HEK293 (cell line): ENCODE measurements around the gene STN1.

Source experiments
- AEBP2 ChIP-seq: fragments of 450-650 bp; formaldehyde crosslinking; IDR thresholded peaks from 2 replicates; pipeline ENCODE4 v1.5.1; 2016; ENCODE audit warnings: missing biosample characterization, missing genetic modification characterization, borderline replicate concordance
- HOXC10 ChIP-seq: sonication (generic); formaldehyde crosslinking; IDR thresholded peaks from 2 replicates; pipeline ENCODE4 v1.8.1; 2023; ENCODE audit warnings: mild to moderate bottlenecking, missing genetic modification reagents
- PRDM1 ChIP-seq: fragments of 450-650 bp; formaldehyde crosslinking; IDR thresholded peaks from 2 replicates; pipeline ENCODE4; 2016; ENCODE audit warnings: missing biosample characterization, missing genetic modification characterization
- PRDM2 ChIP-seq: fragments of 450-650 bp; formaldehyde crosslinking; IDR thresholded peaks from 2 replicates; pipeline ENCODE4 v1.5.1; 2016; ENCODE audit warnings: missing biosample characterization, missing genetic modification characterization, borderline replicate concordance
- PRDM4 ChIP-seq: fragments of 450-650 bp; formaldehyde crosslinking; IDR thresholded peaks from 2 replicates; pipeline ENCODE4 v1.5.1; 2017; ENCODE audit warnings: missing biosample characterization, missing genetic modification characterization
- PRDM6 ChIP-seq: fragments of 450-650 bp; formaldehyde crosslinking; IDR thresholded peaks from 2 replicates; pipeline ENCODE4 v1.5.1; 2017; ENCODE audit warnings: missing biosample characterization, missing genetic modification characterization
- SCRT2 ChIP-seq: fragments of 450-650 bp; formaldehyde crosslinking; IDR thresholded peaks from 2 replicates; pipeline ENCODE4 v1.5.1; 2016; ENCODE audit warnings: missing biosample characterization, missing genetic modification characterization
- SP2 ChIP-seq: fragments of 450-650 bp; formaldehyde crosslinking; IDR thresholded peaks from 2 replicates; pipeline ENCODE4 v1.5.1; 2016; ENCODE audit warnings: missing biosample characterization, missing genetic modification characterization
- YY1 ChIP-seq: fragments of 450-650 bp; formaldehyde crosslinking; IDR thresholded peaks from 2 replicates; pipeline ENCODE4 v1.5.1; 2018; ENCODE audit warnings: missing biosample characterization, missing genetic modification characterization
- ZBTB1 ChIP-seq: fragments of 450-650 bp; formaldehyde crosslinking; IDR thresholded peaks from 2 replicates; pipeline ENCODE4 v1.5.1; 2016; ENCODE audit warnings: missing biosample characterization, missing genetic modification characterization
- ZFHX2 ChIP-seq: fragments of 450-650 bp; formaldehyde crosslinking; conservative IDR thresholded peaks from 2 replicates; pipeline ENCODE4 v1.5.1; 2016; ENCODE audit warnings: missing biosample characterization, missing genetic modification characterization
- ZFP3 ChIP-seq: fragments of 450-650 bp; formaldehyde crosslinking; IDR thresholded peaks from 2 replicates; pipeline ENCODE4 v1.5.1; 2016; ENCODE audit warnings: low read depth, missing biosample characterization, missing genetic modification characterization
- ZFP37 ChIP-seq: fragments of 450-650 bp; formaldehyde crosslinking; IDR thresholded peaks from 2 replicates; pipeline ENCODE4 v1.5.1; 2016; ENCODE audit warnings: missing biosample characterization, missing genetic modification characterization
- ZNF10 ChIP-seq: fragments of 450-650 bp; formaldehyde crosslinking; IDR thresholded peaks from 2 replicates; pipeline ENCODE4 v1.5.1; 2017; ENCODE audit warnings: missing biosample characterization, missing genetic modification characterization
- ZNF138 ChIP-seq: fragments of 450-650 bp; formaldehyde crosslinking; IDR thresholded peaks from 2 replicates; pipeline ENCODE4 v1.5.1; 2016; ENCODE audit warnings: missing biosample characterization, missing genetic modification characterization, borderline replicate concordance
- ZNF155 ChIP-seq: fragments of 450-650 bp; formaldehyde crosslinking; IDR thresholded peaks from 2 replicates; pipeline ENCODE4 v1.5.1; 2016; ENCODE audit warnings: missing biosample characterization, missing genetic modification characterization
- ZNF211 ChIP-seq: fragments of 450-650 bp; formaldehyde crosslinking; IDR thresholded peaks from 2 replicates; pipeline ENCODE4 v1.5.1; 2016; ENCODE audit warnings: low read depth, missing biosample characterization, missing genetic modification characterization
- ZNF221 ChIP-seq: fragments of 450-650 bp; formaldehyde crosslinking; IDR thresholded peaks from 2 replicates; pipeline ENCODE4 v1.5.1; 2017; ENCODE audit warnings: missing biosample characterization, missing genetic modification characterization, borderline replicate concordance
- ZNF350 ChIP-seq: fragments of 450-650 bp; formaldehyde crosslinking; IDR thresholded peaks from 2 replicates; pipeline ENCODE4 v1.5.0; 2017; ENCODE audit warnings: missing biosample characterization, mild to moderate bottlenecking, missing genetic modification characterization
- ZNF354C ChIP-seq: fragments of 450-650 bp; formaldehyde crosslinking; IDR thresholded peaks from 2 replicates; pipeline ENCODE4 v1.5.1; 2016; ENCODE audit warnings: missing biosample characterization, missing genetic modification characterization, low read depth, borderline replicate concordance
- ZNF521 ChIP-seq: fragments of 450-650 bp; formaldehyde crosslinking; IDR thresholded peaks from 2 replicates; pipeline ENCODE4 v1.5.1; 2017; ENCODE audit warnings: missing biosample characterization, mild to moderate bottlenecking, missing genetic modification characterization
- ZNF677 ChIP-seq: fragments of 450-650 bp; IDR thresholded peaks from 2 replicates; pipeline ENCODE4 v1.5.0; 2018; ENCODE audit warnings: missing biosample characterization, mild to moderate bottlenecking, missing genetic modification characterization, moderate library complexity
- ZSCAN4 ChIP-seq: fragments of 450-650 bp; formaldehyde crosslinking; IDR thresholded peaks from 2 replicates; pipeline ENCODE4 v1.5.1; 2017; ENCODE audit warnings: missing biosample characterization, missing genetic modification characterization
- TF ChIP-seq, protein P1 (sequence below): fragments of 450-650 bp; formaldehyde crosslinking; IDR thresholded peaks from 2 replicates; pipeline ENCODE4 v1.5.1; 2016; ENCODE audit warnings: missing biosample characterization, missing genetic modification characterization, low read depth

Gene STN1

GRCh38 chr10:103917302-103918052 lies 507 bp downstream of the STN1 start (continued):
- TF ChIP-seq ZNF677 (tag by site-specific recombination) (no peak), ZNF10 (tag by site-specific recombination) (0 out of 2 replicates have a peak, but pooled peaks have one; percentile 23), ZNF350 (tag by site-specific recombination) (no peak), ZNF354C (tag by site-specific recombination) (no peak), ZNF521 (tag by site-specific recombination) (no peak), YY1 (tag by site-specific recombination) (0 out of 2 replicates have a peak, but pooled peaks have one; percentile 39), PRDM1 (tag by site-specific recombination) (no peak), ZNF221 (tag by site-specific recombination) (no peak), ZNF211 (tag by site-specific recombination) (no peak), ZNF138 (tag by site-specific recombination) (no peak), ZSCAN4 (no peak), SCRT2 (peak; percentile 94), ZBTB1 (tag by site-specific recombination) (no peak), HOXC10 (CRISPR knock-in tag) (no peak), PRDM6 (tag by site-specific recombination) (no peak), AEBP2 (tag by site-specific recombination) (no peak), PRDM2 (no peak), ZFP37 (tag by site-specific recombination) (peak; percentile 84), ZNF155 (tag by site-specific recombination) (no peak), ZFP3 (tag by site-specific recombination) (no peak), PRDM4 (tag by site-specific recombination) (0 out of 2 replicates have a peak, but pooled peaks have one; percentile 32), SP2 (no peak), ZFHX2 (tag by site-specific recombination) (peak; percentile 49)
- TF ChIP-seq, protein P1, sequence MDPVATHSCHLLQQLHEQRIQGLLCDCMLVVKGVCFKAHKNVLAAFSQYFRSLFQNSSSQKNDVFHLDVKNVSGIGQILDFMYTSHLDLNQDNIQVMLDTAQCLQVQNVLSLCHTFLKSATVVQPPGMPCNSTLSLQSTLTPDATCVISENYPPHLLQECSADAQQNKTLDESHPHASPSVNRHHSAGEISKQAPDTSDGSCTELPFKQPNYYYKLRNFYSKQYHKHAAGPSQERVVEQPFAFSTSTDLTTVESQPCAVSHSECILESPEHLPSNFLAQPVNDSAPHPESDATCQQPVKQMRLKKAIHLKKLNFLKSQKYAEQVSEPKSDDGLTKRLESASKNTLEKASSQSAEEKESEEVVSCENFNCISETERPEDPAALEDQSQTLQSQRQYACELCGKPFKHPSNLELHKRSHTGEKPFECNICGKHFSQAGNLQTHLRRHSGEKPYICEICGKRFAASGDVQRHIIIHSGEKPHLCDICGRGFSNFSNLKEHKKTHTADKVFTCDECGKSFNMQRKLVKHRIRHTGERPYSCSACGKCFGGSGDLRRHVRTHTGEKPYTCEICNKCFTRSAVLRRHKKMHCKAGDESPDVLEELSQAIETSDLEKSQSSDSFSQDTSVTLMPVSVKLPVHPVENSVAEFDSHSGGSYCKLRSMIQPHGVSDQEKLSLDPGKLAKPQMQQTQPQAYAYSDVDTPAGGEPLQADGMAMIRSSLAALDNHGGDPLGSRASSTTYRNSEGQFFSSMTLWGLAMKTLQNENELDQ (tag by site-specific recombination), result no peak
